Prostate gland (tissue), 2 donors: ENCODE data around the gene ST6GALNAC5.

Experiments
- POLR2A ChIP-seq: fragments of 450-650 bp; IDR thresholded peaks from one replicate; pipeline ENCODE4 v1.6.1; 2016; ENCODE audit warnings: antibody characterized with exemption, mild to moderate bottlenecking
- POLR2AphosphoS5 ChIP-seq: sonication (generic); formaldehyde crosslinking; IDR thresholded peaks from one replicate; pipeline ENCODE4 v1.6.1; 2017; ENCODE audit warnings: antibody characterized with exemption
- TF ChIP-seq, protein P1 (sequence below), 4 experiments: fragments of 200-600 bp in 2 of 4; fragments of 450-650 bp in 2 of 4; sonication (generic) in 2 of 4; IDR thresholded peaks; 1 replicate in 3 of 4; 2 replicates in 1 of 4; pipeline ENCODE4 v1.5.1; 2016 to 2019; ENCODE audit warnings: antibody characterized with exemption in 4 of 4, mild to moderate bottlenecking in 2 of 4, moderate library complexity in 2 of 4

DNA sequence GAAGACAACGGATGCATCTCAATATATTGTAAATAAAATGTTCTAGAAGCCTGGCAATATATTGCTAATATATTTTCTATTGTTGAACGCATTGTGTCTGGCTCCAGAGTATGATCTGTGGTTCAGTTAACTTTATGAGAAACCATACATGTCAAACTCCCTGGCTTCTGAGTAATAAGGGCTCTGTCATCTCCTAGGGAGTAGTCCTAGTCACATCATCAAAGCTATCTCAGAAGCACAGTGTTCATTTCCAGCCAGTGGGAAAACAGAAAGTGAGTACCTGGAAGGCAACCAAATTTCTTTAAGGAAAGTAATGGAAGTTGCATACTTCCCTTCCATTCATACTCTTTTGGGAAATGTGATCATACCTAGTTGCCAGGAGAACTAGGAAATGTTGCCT lies 27.0 kb upstream of the ST6GALNAC5 start:
- TF ChIP-seq, protein P1, sequence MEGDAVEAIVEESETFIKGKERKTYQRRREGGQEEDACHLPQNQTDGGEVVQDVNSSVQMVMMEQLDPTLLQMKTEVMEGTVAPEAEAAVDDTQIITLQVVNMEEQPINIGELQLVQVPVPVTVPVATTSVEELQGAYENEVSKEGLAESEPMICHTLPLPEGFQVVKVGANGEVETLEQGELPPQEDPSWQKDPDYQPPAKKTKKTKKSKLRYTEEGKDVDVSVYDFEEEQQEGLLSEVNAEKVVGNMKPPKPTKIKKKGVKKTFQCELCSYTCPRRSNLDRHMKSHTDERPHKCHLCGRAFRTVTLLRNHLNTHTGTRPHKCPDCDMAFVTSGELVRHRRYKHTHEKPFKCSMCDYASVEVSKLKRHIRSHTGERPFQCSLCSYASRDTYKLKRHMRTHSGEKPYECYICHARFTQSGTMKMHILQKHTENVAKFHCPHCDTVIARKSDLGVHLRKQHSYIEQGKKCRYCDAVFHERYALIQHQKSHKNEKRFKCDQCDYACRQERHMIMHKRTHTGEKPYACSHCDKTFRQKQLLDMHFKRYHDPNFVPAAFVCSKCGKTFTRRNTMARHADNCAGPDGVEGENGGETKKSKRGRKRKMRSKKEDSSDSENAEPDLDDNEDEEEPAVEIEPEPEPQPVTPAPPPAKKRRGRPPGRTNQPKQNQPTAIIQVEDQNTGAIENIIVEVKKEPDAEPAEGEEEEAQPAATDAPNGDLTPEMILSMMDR (IDR thresholded peaks at IDR 0.05) = no peak
- TF ChIP-seq POLR2A = no peak
- TF ChIP-seq POLR2AphosphoS5 = no peak
